HepG2 (cell line): ENCODE data around the gene ZG16B.

Source experiments
- ARID4A ChIP-seq: sonication (generic); formaldehyde crosslinking; IDR thresholded peaks from 2 replicates; pipeline ENCODE4 v1.5.0; 2020; ENCODE audit warnings: mild to moderate bottlenecking, missing genetic modification reagents, borderline replicate concordance
- MIER2 ChIP-seq: IDR thresholded peaks from 2 replicates; pipeline ENCODE4 v1.6.1; 2016; ENCODE audit warnings: missing biosample characterization, missing genetic modification reagents
- ZFX ChIP-seq: sonication (generic); formaldehyde crosslinking; IDR thresholded peaks from 2 replicates; pipeline ENCODE4 v1.4.0; 2020; ENCODE audit warnings: mild to moderate bottlenecking, low read depth, missing genetic modification reagents, moderate library complexity

DNA sequence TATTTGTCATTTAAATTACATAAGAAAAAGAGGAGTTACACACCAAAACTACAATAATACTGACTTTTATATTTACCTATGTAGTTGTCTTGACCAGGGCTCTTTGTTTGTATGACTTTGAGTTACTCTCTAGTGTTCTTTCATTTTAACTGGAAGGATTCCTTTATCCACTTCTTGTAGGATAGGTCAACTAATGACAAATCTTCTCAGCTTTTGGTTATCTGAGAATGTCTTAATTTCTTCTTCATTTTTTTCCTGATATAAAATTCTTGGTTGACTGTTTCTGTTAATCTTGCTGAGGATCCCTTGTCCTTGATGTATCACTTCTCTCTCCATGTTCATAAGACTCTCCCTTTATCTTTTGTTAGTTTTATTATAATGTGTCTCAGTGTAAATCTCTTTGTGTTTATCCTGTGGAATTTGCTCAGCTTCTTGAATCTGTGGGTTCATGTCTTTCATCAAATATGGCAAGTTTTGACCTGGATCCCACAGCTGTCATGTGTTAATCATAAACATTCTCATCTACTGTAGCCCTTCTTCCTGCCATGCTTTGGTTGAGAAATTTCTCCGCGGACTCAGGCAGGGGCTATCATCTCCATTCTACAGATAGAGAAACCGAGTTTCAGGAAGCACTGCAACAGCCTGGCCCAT is 26.4 kb upstream of the ZG16B start:
- no peak for TF ChIP-seq ZFX
- TF ChIP-seq ARID4A (CRISPR knock-in tag) = no peak
- TF ChIP-seq MIER2 (CRISPR knock-in tag) = no peak
